ENCODE results near the gene OR51V1.

Gene OR51V1

DNA sequence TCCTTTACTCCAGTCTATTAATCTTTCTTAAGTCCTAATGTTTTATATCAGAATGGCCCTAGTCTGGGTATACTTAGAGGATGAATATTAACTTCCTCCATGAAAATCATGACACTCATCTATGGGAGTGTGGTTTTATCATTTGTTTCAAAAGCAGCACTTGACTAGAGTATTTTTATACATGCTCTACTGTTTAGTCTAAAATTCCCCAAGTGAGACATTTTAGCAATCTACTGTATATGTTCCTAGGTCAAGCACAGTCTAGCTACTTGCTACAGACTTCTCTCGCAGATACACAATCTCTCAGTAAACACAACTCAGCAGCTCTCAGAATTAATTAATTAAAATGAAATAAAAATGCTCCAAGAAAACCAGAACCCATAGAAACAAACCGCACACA lies 29.3 kb upstream of the OR51V1 start:
- no peak overlapping the region for H3K27ac ChIP-seq
- TF ChIP-seq, protein P1, sequence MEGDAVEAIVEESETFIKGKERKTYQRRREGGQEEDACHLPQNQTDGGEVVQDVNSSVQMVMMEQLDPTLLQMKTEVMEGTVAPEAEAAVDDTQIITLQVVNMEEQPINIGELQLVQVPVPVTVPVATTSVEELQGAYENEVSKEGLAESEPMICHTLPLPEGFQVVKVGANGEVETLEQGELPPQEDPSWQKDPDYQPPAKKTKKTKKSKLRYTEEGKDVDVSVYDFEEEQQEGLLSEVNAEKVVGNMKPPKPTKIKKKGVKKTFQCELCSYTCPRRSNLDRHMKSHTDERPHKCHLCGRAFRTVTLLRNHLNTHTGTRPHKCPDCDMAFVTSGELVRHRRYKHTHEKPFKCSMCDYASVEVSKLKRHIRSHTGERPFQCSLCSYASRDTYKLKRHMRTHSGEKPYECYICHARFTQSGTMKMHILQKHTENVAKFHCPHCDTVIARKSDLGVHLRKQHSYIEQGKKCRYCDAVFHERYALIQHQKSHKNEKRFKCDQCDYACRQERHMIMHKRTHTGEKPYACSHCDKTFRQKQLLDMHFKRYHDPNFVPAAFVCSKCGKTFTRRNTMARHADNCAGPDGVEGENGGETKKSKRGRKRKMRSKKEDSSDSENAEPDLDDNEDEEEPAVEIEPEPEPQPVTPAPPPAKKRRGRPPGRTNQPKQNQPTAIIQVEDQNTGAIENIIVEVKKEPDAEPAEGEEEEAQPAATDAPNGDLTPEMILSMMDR (conservative IDR thresholded peaks at IDR 0.05): no peak

DNA sequence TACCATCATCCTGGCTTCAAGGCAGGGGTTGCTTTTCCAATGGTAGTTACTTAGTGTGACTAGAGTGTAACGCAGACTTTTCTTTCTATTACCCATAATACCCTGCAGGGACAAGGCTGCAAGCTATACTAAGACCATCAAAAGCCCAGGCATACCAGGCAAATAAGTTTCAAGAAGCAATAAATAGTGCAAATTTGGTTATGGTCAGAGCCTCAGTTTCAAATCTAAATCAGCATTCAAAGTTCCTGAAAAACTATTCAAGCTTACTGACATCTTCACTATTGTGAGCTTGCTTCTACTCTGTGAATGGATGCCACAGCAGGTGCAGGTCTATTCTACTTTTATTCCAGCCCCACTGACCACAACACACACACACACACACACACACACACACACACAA lies 28.9 kb upstream of the OR51V1 start:
- H3K27ac ChIP-seq: no peak overlapping the region
- TF ChIP-seq, protein P1 (conservative IDR thresholded peaks at IDR 0.05): no peak

DNA sequence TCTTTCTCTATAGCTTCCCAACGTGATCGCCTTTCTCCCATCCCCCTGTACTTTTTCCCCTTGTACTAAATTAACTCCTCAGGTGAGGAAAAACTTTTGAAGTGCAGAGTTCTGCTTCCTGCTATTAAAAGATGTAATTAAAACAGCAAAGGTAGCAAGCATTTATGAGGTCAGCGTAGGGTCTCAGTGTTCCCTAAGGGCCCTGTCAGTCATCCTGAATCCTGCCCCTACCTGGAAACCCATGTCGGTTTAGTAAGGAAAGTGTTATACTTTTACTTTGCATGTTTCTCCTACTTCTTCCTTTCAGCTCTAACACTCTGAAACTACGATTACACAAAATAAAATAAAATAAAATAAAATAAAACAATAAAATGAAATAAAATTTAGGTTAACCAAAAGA lies 27.6 kb upstream of the OR51V1 start:
- no peak overlapping the region for H3K27ac ChIP-seq
- TF ChIP-seq, protein P1 (conservative IDR thresholded peaks at IDR 0.05): no peak

- TF ChIP-seq, protein P1 (conservative IDR thresholded peaks at IDR 0.05): no peak
These were observed 27.2 kb upstream of the OR51V1 start for GRCh38 chr11:5227681-5228080.

DNA sequence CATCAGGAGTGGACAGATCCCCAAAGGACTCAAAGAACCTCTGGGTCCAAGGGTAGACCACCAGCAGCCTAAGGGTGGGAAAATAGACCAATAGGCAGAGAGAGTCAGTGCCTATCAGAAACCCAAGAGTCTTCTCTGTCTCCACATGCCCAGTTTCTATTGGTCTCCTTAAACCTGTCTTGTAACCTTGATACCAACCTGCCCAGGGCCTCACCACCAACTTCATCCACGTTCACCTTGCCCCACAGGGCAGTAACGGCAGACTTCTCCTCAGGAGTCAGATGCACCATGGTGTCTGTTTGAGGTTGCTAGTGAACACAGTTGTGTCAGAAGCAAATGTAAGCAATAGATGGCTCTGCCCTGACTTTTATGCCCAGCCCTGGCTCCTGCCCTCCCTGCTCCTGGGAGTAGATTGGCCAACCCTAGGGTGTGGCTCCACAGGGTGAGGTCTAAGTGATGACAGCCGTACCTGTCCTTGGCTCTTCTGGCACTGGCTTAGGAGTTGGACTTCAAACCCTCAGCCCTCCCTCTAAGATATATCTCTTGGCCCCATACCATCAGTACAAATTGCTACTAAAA lies 26.3 kb upstream of the OR51V1 start, which contains the start of gene HBB:
TSS of gene HBB (minus strand) at position 340 of the 579 bp plus-strand sequence. CDS start at position 290, 50 bp downstream.
- TF ChIP-seq, protein P1 (conservative IDR thresholded peaks at IDR 0.05): no peak
- no peak within 1 kb of the TSS for H3K27ac ChIP-seq

More at GRCh38 chr11:5227681-5228080, 27.2 kb upstream of the OR51V1 start:
- H3K27ac ChIP-seq: no peak overlapping the region

DNA sequence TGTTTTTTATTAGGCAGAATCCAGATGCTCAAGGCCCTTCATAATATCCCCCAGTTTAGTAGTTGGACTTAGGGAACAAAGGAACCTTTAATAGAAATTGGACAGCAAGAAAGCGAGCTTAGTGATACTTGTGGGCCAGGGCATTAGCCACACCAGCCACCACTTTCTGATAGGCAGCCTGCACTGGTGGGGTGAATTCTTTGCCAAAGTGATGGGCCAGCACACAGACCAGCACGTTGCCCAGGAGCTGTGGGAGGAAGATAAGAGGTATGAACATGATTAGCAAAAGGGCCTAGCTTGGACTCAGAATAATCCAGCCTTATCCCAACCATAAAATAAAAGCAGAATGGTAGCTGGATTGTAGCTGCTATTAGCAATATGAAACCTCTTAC lies 25.0 kb upstream of the OR51V1 start:
- TF ChIP-seq, protein P1 (conservative IDR thresholded peaks at IDR 0.05): no peak
- no peak overlapping the region for H3K27ac ChIP-seq

GRCh38 chr11:5224538-5225479 lies 24.3 kb upstream of the OR51V1 start:
- H3K27ac ChIP-seq: no peak overlapping the region
- TF ChIP-seq, protein P1 (conservative IDR thresholded peaks at IDR 0.05): no peak
